HG02970 (cell line): Measurements from ENCODE around the gene HTRA3.

Experiments used
- ATAC-seq: cut with Tn5 transposase; IDR thresholded peaks from one replicate; pipeline ENCODE4 v1.9.1; 2021; ENCODE audit warnings: mild to moderate bottlenecking, moderate library complexity, moderate number of reproducible peaks; ENCODE audit not compliant: unreplicated experiment, low FRiP score

The HTRA3 gene

DNA sequence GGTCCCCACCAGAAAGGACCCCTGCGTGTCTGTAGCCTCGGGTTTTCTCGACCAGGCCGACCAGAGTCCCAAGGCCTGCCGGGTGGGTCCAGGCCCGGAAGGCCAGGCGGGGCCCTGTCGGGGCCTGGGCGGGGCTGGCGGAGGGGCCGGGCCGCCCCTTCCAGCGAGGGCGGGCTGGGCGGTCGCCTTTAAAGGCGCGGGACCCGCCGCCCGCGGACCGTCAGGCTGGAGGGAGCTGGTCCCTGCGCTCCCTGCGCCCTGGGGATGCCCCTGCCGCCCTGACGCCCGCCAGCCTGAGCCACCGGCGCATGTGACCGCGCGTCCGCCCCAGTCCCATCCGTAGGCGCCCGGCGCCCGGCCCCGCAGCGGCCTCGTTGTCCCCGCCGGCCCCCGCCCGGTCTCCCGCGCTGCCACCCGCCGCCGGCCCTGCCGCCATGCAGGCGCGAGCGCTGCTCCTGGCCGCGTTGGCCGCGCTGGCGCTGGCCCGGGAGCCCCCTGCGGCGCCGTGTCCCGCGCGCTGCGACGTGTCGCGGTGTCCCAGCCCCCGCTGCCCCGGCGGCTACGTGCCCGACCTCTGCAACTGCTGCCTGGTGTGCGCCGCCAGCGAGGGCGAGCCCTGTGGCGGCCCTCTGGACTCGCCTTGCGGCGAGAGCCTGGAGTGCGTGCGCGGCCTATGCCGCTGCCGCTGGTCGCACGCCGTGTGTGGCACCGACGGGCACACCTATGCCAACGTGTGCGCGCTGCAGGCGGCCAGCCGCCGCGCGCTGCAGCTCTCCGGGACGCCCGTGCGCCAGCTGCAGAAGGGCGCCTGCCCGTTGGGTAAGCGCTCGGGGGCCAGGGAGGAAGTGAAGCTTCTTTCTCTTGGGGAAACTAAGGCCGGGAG lies at the start of gene HTRA3:
Gene HTRA3 (plus strand): TSS at position 220 of the 883 bp plus-strand sequence. CDS start 215 bp downstream, at position 435.
- no peak for ATAC-seq

DNA sequence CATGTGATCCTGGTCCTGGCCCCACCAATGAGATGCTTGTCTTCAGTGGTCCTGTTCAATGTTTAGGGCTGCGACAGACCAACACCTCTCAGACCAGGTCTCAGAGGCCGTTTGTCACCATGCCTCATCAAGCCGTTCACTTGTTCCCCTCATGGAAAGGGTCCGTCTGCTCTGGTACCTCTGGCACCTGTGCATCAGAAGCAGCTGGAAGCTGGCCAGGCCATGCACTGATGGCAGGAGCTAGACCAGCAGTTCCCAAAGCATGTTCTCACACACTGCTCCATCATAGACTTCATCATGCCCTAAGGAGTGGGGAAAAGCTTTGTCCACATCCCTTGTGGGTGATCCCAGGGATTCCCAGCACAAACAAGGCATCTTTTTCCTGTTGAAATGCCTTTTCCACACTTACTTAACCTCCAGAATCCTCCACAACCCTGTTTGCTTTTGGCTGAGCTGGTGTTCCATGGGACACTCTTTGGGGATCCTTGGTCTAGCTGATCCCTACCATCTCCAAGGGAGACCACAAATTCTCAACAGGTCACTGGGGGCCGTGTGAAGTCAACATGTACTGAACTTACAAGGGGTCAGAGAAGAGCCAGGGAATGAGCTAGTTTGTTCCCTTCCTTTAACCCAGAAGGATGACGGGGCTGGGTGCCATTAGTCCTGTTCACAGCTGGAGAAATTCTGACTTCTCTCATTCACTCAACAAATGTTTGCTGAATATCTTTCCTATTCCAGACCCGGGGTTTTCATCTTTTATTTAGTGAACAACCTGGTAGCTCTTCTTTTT lies 48.7 kb upstream of the HTRA3 start:
- ATAC-seq: no peak

DNA sequence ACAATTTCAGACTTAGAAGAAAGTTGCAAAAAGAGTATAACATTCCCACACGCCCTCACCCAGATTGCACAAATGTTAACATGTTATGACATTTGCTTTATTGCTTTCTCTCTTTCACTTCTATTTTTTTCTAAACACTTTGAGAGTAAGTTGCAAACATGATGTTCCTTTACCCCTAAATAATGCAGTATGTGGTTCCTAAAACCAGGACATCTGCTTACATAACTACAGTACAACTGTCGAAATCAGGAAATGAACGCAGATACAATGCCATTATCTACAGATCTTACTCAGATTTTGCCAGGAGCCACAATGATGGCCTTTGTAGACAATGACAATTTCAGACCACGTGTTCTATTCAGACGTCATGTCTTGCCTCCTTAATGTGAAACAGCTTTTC lies 48.1 kb upstream of the HTRA3 start:
- no peak for ATAC-seq

DNA sequence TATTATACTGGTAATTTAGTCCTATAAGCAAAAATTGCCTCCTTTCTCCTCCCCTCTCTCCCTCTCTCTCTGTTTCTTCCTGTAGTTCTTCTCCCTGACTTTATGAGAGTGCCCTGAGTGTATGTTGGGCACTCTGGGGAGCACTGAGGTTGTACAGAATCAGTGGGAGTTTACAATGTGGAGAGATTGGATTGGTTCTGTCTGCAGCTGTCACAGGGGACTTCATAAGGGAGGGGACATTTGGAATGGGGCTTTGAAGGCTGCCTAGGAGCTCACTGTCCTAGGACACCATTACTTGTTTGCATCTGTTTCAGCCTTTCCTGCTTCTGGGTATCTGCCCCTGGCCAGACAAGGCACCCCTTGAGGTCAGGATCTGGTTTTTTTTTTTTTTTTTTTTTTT lies 47.6 kb upstream of the HTRA3 start:
- ATAC-seq: no peak

DNA sequence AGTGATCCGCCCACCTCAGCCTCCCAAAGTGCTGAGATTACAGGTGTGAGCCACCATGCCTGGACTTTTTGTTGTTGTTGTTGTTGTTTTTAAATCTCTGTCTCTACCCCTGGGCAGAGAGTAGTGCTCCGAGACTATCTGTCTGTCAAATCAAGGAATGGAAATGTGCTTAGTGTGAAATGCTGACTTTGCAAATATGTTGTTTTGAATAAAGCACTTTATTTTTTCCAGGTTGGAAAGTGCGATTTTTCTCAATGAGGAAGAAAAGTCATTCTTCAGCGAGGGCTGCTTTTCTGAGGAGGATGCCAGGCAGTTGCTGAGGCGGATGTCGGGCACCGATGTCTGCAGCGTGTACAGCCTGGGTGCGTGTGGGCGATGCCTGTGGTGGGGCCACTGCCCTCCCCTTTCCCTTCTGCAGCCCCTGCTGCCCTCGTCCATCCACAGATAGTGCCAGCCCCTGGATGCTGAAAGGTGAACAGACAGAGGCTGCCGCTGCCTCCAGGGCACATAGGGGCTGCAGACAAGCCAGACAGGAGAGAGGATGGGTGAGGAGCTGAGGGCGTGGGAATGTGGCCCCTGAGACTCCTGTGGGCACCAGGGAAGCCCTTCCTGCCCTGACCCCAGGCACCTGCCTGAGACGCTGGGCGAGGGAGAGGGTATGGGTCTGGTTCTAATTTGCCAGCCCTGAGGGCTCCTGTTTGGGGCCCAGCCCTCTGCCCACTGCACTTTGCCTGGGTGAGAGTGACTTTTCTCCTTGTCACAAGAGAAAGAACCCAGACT lies 46.8 kb upstream of the HTRA3 start:
- no peak for ATAC-seq

GRCh38 chr4:8224267-8224974 lies 45.1 kb upstream of the HTRA3 start:
- no peak for ATAC-seq

- ATAC-seq: no peak
Measured at GRCh38 chr4:8224975-8225625, 44.5 kb upstream of the HTRA3 start.

- ATAC-seq: no peak
Measured at GRCh38 chr4:8225706-8226443, 43.7 kb upstream of the HTRA3 start.

DNA sequence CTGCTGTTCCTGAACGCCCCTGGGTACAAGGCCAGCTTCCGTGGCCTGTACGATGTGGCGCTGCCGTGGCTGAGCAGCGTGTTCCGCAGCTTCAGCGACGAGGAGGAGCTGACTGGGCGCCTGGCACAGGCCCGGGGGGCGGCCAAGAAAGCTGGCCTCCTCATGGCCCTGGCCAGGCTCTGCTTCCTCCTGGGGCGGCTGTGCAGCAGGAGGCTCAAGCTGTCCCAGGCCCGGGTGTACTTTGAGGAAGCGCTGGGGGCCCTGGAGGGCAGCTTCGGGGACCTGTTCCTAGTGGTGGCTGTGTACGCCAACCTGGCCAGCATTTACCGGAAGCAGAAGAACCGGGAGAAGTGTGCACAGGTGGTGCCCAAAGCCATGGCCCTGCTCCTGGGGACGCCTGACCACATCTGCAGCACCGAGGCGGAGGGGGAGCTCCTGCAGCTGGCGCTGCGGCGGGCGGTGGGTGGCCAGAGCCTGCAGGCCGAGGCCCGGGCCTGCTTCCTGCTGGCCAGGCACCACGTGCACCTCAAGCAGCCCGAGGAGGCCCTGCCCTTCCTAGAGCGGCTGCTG lies 42.3 kb upstream of the HTRA3 start:
- ATAC-seq: no peak

DNA sequence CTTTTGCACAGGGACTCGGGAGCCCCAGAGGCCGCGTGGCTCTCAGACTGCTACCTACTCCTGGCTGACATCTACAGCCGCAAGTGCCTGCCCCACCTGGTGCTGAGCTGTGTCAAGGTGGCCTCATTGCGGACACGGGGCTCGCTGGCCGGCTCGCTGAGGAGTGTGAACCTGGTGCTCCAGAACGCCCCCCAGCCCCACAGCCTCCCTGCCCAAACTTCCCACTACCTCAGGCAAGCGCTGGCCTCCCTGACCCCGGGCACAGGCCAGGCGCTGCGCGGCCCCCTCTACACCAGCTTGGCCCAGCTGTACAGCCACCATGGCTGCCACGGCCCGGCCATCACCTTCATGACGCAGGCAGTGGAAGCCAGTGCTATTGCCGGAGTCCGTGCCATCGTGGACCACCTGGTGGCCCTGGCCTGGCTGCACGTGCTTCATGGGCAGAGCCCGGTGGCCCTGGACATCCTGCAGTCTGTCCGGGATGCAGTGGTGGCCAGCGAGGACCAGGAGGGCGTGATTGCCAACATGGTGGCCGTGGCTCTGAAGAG lies 41.7 kb upstream of the HTRA3 start:
- no peak for ATAC-seq

DNA sequence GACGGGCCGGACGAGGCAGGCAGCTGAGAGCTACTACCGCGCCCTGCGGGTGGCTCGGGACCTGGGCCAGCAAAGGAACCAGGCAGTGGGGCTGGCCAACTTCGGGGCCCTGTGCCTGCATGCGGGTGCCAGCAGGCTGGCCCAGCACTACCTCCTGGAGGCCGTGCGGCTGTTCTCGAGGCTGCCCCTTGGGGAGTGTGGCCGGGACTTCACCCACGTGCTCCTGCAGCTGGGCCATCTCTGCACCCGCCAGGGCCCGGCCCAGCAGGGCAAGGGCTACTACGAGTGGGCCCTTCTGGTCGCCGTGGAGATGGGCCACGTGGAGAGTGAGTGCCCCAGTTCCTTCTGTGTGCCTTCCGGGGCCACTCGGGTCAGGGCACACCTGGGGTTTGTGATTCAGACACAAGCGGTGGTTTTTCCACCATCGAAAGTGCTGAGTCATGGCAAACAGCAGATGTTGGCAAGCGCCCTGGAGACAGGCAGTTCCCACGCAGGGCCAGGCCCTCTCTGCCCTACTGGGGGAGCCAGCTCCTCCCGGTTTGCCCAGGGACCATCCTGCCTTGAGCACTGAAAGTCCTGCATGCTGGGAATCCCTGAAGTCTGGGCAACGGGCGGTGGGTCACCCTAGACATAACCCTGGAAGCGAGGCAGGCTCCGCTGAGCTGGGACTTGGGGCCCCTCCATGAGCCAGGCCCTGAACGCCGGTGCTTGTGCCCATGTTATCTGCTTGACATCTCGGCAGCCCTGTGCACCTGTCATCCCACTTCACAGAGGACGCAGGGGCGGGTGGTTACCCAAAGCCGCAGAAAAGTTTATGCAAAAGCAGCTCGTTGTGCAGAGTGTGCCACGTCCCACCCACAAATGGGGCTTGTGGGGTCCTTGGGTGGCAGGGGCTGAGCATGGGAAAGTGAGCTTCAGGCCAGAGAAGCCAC lies 41.0 kb upstream of the HTRA3 start:
- ATAC-seq: peak; percentile 49

DNA sequence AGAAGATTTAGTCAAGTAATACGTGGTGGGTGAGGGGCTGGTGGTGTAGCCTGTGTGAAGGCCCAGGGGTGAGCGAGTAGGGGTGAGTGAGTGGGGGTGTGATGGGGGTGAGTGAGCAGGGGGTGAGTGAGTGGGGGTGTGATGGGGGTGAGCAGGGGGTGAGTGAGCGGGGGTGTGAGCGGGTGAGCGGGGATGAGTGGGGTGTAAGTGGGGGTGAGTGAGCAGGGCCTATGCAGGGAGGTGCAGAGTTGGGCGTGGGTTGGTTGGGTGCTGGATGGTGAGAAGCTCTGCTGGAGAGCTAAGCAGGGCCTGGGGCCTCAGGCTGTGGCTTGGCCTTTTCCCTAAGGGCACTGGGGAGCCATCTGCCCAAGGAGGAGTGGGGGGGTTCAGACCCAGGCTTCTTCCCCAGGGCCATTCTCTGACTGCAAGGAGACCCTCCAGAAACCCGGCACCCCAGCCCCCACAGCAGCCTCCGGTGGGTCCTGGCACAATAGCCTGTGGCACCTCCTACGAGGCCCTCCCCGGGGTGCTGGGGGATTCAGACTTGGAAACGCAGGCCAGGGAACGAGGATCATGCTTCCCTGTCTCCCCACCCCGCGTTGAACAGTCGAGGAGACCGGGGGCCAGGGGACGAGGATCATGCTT lies 40.1 kb upstream of the HTRA3 start:
- no peak for ATAC-seq

GRCh38 chr4:8230033-8230432 lies 39.5 kb upstream of the HTRA3 start:
- no peak for ATAC-seq

DNA sequence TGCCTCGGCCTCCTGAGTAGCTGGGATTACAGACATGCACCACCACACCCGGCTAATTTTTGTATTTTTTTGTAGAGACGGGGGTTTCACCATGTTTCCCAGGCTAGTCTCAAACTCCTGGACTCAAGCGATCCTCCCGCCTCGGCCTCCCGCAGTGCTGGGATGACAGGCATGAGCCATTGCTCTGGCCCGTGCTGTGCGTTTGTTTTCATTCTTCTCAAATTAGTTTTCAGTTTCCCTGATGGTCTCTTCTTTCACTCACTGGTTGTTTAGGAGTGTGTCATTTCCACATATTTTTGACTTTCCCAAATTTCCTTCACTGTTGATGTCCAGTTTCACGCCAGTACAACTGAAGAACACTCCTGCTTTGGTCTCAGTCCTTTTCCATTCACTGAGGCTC lies 38.7 kb upstream of the HTRA3 start:
- ATAC-seq: no peak

- ATAC-seq: no peak
Measured at GRCh38 chr4:8231551-8232049, 38.0 kb upstream of the HTRA3 start.

DNA sequence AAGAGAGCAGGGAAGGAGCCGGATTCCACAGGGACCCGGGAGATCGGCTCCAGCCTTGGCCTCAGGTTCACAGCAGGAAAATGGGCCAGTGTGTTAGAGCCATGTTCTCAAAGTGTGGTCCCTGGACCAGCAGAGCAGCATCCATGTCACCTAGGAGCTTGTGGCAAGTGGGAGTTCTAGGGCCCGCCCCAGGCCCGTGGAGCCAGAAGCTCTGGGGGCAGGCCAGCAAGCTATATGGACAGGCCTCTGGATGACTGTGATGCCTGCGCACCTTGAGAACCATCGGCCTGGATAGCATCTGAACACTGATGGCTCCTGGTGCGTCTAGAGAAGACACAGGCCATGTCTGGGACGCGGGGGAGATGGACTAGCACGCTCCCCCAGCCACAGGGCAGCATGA lies 36.8 kb upstream of the HTRA3 start:
- no peak for ATAC-seq
